ENCODE results near the gene SEPTIN7. TPM values are rescaled to one million over a fixed set of nuclear protein-coding genes. Genes with fewer than 3 reads are reported as not detected.
A peak's percentile ranks its signal among the peaks of the same experiment; 100 is the strongest.

SEPTIN7 gene
- polyA plus RNA-seq, 1 donor from 2014 or later: 570 TPM

GRCh38 chr7:35776686-35777085, 24.2 kb upstream of the SEPTIN7 start:
- Mint-ChIP-seq H3K27ac (no peak overlapping the region), H3K4me1 (peaks cover 0 to 4% (median 0%) of the 10 kb centered on the region in 3 donors), H3K36me3 (no peaks in the 10 kb centered on the region), H3K27me3 (no peaks in the 10 kb centered on the region), H3K9me3 (no peaks in the 10 kb centered on the region), H3K4me3 (no peak overlapping the region)

DNA sequence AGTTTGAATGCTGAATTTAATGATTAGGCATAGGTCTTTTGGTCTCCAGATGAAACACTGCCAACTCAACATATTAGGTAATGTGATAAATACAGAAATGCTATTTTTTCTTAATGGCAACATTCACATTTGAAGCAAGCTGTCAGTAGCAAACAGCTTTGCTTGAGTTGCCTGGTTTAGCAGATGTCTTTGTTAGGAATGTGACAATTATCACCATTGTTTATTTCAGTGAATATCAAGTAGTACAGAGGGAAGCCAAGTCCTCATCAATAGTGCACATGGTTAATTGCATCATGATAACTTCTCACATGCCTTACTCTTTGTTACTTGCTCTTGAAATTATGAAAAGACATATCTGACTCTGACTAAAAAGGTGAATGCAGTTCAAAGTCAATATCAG, 23.7 kb upstream of the SEPTIN7 start:
- Mint-ChIP-seq H3K9me3 (no peaks in the 10 kb centered on the region), H3K27me3 (no peaks in the 10 kb centered on the region), H3K4me1 (peaks cover 0 to 4% (median 0%) of the 10 kb centered on the region in 3 donors), H3K4me3 (no peak overlapping the region), H3K36me3 (no peaks in the 10 kb centered on the region), H3K27ac (no peak overlapping the region)

GRCh38 chr7:35780070-35780469, 20.8 kb upstream of the SEPTIN7 start:
- no peak overlapping the region for H3K4me3 Mint-ChIP-seq
- no peak overlapping the region for H3K27ac Mint-ChIP-seq
- peaks cover 0 to 4% (median 0%) of the 10 kb centered on the region in 3 donors for H3K4me1 Mint-ChIP-seq
- no peaks in the 10 kb centered on the region for H3K9me3 Mint-ChIP-seq
- H3K36me3 Mint-ChIP-seq: no peaks in the 10 kb centered on the region
- H3K27me3 Mint-ChIP-seq: no peaks in the 10 kb centered on the region

- Mint-ChIP-seq H3K4me1 (peaks cover 0 to 4% (median 0%) of the 10 kb centered on the region in 3 donors), H3K36me3 (no peaks in the 10 kb centered on the region), H3K4me3 (no peak overlapping the region), H3K27ac (no peak overlapping the region), H3K9me3 (no peaks in the 10 kb centered on the region), H3K27me3 (no peaks in the 10 kb centered on the region)
Observed at GRCh38 chr7:35781200-35781701, 19.6 kb upstream of the SEPTIN7 start.

DNA sequence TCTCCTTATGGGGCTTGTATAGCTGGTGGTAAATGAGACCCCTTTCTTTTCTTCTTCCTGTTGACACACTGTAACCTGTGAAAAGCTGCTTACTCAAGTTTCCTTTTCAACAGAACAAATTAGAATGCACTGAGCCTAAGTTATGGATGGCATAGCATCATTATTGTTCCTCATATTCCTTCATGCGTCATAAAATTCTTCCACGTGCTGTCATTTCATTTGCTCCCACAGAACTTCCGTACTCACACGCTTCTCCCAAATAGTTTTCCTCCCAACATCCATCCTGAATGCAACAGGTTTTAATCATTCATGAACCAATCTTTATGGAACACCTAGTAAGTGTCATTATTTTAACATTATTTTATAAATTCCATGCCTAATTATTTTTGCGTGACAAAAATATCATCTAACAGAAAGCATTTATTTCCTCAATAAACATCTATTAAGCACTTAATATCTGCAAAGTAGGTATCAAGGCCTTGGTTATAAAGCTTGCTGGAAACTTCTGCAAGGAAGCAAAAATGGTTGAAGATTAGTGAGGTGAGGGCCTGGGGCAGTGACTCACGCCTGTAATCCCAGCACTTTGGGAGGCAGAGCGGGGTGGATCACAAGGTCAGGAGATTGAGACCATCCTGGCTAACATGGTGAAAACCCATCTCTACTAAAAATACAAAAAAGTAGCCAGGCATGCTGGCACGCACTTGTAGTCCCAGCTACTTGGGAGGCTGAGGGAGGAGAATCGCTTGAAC, 18.9 kb upstream of the SEPTIN7 start:
- peaks cover 0 to 4% (median 0%) of the 10 kb centered on the region in 3 donors for H3K4me1 Mint-ChIP-seq
- no peak overlapping the region for H3K27ac Mint-ChIP-seq
- H3K36me3 Mint-ChIP-seq: no peaks in the 10 kb centered on the region
- no peaks in the 10 kb centered on the region for H3K9me3 Mint-ChIP-seq
- H3K27me3 Mint-ChIP-seq: no peaks in the 10 kb centered on the region
- no peak overlapping the region for H3K4me3 Mint-ChIP-seq

DNA sequence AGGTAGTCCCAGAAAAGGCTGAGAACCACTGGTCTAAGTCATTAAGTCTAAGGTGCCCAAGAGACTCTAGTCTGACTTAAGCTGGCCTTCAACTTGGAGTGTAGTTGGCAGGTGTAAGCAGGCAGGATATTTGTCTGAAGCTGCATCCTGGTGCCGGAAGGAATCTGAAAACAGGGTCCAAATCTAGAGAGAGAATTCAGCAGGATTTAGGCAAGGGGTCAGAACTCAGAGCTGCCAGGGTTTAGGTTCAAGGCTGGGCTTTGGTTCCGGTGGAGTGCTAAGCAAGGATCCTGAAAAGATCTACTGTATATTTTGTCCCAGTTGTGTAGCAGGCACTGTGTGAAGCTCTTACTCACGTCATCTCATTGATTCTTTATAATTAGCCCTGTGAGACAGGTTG, 16.5 kb upstream of the SEPTIN7 start:
- peak overlapping the region in 1 of 3 donors; percentile 31 for H3K27ac Mint-ChIP-seq
- H3K27me3 Mint-ChIP-seq: no peaks in the 10 kb centered on the region
- peaks cover 0 to 6% (median 1%) of the 10 kb centered on the region in 3 donors for H3K9me3 Mint-ChIP-seq
- no peak overlapping the region for H3K4me3 Mint-ChIP-seq
- no peaks in the 10 kb centered on the region for H3K4me1 Mint-ChIP-seq
- no peaks in the 10 kb centered on the region for H3K36me3 Mint-ChIP-seq

GRCh38 chr7:35785250-35785649, 15.6 kb upstream of the SEPTIN7 start:
- Mint-ChIP-seq H3K9me3 (peaks cover 0 to 9% (median 1%) of the 10 kb centered on the region in 3 donors), H3K4me3 (no peak overlapping the region), H3K27me3 (no peaks in the 10 kb centered on the region), H3K27ac (no peak overlapping the region), H3K36me3 (no peaks in the 10 kb centered on the region), H3K4me1 (no peaks in the 10 kb centered on the region)

- Mint-ChIP-seq H3K4me3 (no peak overlapping the region), H3K27ac (peak overlapping the region in 1 of 3 donors; percentile 22), H3K36me3 (no peaks in the 10 kb centered on the region), H3K9me3 (peaks cover 0 to 9% (median 1%) of the 10 kb centered on the region in 3 donors), H3K27me3 (no peaks in the 10 kb centered on the region), H3K4me1 (no peaks in the 10 kb centered on the region)
Observed at GRCh38 chr7:35787925-35788324, 12.9 kb upstream of the SEPTIN7 start.

DNA sequence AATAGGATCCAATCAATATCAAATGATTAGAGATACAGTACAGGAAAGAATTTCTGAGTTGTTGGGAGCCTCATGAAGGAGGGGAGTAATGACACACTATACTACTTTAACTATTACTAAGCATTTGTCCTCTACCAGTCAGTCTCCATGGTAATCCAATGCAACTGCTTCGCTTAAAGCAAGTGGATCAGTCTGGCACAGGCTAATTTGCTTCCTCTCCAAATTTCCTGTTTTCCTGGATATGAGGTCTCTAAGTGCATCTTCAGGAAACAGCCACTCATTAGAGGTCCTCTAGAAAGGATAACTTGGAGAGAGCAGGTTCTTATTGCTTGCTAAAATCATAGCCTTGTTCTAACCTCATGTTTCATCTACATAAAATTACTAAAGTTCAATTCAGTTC, 8.4 kb upstream of the SEPTIN7 start:
- no peaks in the 10 kb centered on the region for H3K4me1 Mint-ChIP-seq
- peaks cover 3% of the 10 kb centered on the region for H3K36me3 Mint-ChIP-seq
- peaks cover 0 to 9% (median 1%) of the 10 kb centered on the region in 3 donors for H3K9me3 Mint-ChIP-seq
- no peak overlapping the region for H3K4me3 Mint-ChIP-seq
- H3K27ac Mint-ChIP-seq: no peak overlapping the region
- H3K27me3 Mint-ChIP-seq: no peaks in the 10 kb centered on the region

DNA sequence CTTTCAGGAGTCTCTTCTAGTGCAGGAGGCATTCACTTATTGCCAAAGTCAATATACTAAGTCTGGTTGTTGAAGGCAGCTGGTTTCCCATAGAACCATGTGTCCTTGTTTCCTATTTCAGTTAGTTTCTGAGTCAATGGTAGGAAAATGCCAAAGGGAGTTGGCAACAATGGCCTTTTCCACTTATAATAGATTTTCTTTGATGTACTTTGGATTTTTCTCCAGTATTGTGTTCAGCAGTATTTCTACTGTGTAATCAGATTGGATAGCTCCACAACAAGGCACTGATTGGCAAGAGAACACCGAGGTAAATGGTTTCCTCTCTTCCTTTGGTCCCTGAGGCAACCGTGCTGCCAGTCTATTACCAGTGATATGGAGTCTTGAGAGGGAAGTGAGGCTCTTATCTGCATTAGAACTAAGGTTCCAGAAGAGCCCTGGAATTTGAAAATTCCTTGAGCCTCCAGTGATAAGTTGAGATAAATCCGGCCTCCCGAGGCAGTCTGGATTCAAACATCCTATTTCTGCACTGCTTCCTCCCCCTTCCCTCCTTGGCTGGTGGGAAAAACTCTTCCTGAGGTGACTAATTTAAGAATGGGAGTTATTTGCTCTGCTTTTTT, 7.9 kb upstream of the SEPTIN7 start:
- H3K9me3 Mint-ChIP-seq: peaks cover 0 to 9% (median 1%) of the 10 kb centered on the region in 3 donors
- H3K36me3 Mint-ChIP-seq: peaks cover 3% of the 10 kb centered on the region
- no peak overlapping the region for H3K4me3 Mint-ChIP-seq
- H3K4me1 Mint-ChIP-seq: peaks cover 0 to 2% (median 0%) of the 10 kb centered on the region in 3 donors
- no peak overlapping the region for H3K27ac Mint-ChIP-seq
- no peaks in the 10 kb centered on the region for H3K27me3 Mint-ChIP-seq

GRCh38 chr7:35797311-35797710, 3.5 kb upstream of the SEPTIN7 start:
- peaks cover 3% of the 10 kb centered on the region for H3K36me3 Mint-ChIP-seq

DNA sequence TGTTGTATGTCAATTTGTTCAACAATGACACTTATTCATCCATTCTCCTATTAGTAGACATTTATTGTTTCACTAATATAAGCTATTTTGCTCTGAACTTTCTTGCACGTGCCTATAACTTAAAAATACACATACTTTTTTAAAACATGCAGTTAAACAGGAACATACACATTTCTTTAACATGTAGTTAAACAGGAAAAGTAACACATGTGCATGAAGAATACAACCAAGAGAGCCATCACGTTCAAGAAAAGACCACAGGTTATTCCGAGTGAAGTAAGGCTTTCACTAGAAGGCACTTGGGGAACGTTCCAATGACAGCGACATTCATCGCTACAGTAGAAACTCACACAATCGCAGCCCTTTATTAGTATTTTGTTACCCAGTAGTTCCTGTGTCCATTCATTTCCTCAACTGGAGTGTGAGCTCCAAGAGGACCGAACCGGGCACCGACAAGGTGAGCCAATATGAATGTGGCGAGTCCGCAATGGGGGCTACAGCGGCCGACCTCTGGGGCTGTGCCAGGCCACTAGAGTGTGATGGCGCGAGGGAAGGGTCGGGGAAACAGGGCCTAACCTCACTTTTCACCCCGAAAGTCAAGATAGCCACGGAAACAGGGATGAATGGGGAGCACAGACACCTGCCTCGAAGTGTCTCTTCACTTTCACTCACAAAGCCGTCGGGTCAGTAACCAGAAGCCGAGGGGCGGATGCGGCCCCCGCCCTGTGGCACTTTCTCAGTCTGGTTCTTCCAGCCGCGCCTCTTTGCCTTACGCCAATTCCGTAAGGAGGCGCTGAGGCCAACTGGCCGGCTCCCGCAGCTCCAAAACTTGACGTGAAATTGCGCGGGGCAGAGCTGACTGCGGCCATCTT, 775 bp upstream of the SEPTIN7 start:
- peak overlapping the region; percentile 94 to 99 (median 98) for H3K4me3 Mint-ChIP-seq
- peaks cover 4% of the 10 kb centered on the region for H3K36me3 Mint-ChIP-seq
- H3K27ac Mint-ChIP-seq: peak overlapping the region; percentile 100
- peaks cover 32 to 42% (median 34%) of the 10 kb centered on the region in 3 donors for H3K4me1 Mint-ChIP-seq
- no peaks in the 10 kb centered on the region for H3K27me3 Mint-ChIP-seq
- no peaks in the 10 kb centered on the region for H3K9me3 Mint-ChIP-seq

More at GRCh38 chr7:35797311-35797710, 3.5 kb upstream of the SEPTIN7 start:
- peak overlapping the region in 1 of 4 donors; percentile 37 for H3K4me3 Mint-ChIP-seq
- H3K4me1 Mint-ChIP-seq: peaks cover 7 to 17% (median 10%) of the 10 kb centered on the region in 3 donors
- peak overlapping the region in 1 of 3 donors; percentile 76 for H3K27ac Mint-ChIP-seq
- no peaks in the 10 kb centered on the region for H3K9me3 Mint-ChIP-seq
- no peaks in the 10 kb centered on the region for H3K27me3 Mint-ChIP-seq

GRCh38 chr7:35801392-35802101, 690 bp downstream of the SEPTIN7 start:
- H3K9me3 Mint-ChIP-seq: no peaks in the 10 kb centered on the region
- peak overlapping the region; percentile 94 to 99 (median 98) for H3K4me3 Mint-ChIP-seq
- H3K27me3 Mint-ChIP-seq: no peaks in the 10 kb centered on the region
- peak overlapping the region; percentile 100 for H3K27ac Mint-ChIP-seq
- peaks cover 43 to 53% (median 44%) of the 10 kb centered on the region in 3 donors for H3K4me1 Mint-ChIP-seq
- peaks cover 4% of the 10 kb centered on the region for H3K36me3 Mint-ChIP-seq

DNA sequence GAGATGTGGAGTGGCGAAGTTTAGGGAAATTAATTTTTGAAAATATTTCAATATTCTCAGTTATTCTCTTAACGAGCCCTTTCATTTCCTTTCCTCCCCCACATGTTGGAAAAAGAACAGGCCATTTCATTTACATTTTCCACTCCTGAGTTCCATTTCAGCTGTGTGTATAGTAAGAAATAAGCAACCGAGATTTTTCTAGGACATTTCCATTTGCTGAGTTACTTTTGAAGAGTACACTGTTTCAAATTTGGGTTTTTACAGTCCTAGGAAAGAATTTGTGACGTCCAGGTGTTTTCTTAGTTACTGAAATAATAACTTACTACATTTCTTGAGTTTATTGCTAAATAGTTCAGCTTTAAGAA, 1.2 kb downstream of the SEPTIN7 start:
- peaks cover 4% of the 10 kb centered on the region for H3K36me3 Mint-ChIP-seq
- H3K27ac Mint-ChIP-seq: peak overlapping the region; percentile 100
- peaks cover 44 to 54% (median 45%) of the 10 kb centered on the region in 3 donors for H3K4me1 Mint-ChIP-seq
- no peaks in the 10 kb centered on the region for H3K9me3 Mint-ChIP-seq
- peak overlapping the region; percentile 94 to 99 (median 98) for H3K4me3 Mint-ChIP-seq
- no peaks in the 10 kb centered on the region for H3K27me3 Mint-ChIP-seq
